Central memory CD4-positive, alpha-beta T cell (primary cell): ENCODE results near the gene TMEM52.

ENCODE experiments used
- DNase-seq: peaks from one replicate; pipeline ENCODE4 v3.0.0; 2022

TMEM52 gene

DNA sequence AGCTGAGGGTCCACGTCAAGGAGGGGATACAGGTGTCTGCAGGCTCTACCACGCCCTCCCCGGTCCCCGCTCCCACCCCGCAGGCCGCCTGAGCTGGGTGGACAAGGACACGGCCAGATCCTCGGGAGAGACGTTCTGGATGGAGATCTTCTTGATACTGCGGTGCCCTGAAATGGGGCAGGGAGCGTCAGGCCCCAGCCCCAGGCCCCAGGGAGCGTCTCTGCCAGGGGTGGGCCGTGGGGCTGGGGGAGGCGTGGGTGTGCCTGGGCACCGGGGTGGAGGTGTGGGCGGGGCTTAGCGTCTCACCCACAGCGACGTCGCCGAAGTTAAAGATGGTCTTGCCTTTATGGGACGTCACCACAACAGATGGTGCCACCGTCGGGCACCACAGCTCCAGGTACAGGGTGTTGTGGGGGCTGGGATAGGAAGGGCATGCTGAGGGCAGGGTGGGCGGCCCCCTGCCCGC lies 7.3 kb upstream of the TMEM52 start:
- DNase-seq = no peak

DNA sequence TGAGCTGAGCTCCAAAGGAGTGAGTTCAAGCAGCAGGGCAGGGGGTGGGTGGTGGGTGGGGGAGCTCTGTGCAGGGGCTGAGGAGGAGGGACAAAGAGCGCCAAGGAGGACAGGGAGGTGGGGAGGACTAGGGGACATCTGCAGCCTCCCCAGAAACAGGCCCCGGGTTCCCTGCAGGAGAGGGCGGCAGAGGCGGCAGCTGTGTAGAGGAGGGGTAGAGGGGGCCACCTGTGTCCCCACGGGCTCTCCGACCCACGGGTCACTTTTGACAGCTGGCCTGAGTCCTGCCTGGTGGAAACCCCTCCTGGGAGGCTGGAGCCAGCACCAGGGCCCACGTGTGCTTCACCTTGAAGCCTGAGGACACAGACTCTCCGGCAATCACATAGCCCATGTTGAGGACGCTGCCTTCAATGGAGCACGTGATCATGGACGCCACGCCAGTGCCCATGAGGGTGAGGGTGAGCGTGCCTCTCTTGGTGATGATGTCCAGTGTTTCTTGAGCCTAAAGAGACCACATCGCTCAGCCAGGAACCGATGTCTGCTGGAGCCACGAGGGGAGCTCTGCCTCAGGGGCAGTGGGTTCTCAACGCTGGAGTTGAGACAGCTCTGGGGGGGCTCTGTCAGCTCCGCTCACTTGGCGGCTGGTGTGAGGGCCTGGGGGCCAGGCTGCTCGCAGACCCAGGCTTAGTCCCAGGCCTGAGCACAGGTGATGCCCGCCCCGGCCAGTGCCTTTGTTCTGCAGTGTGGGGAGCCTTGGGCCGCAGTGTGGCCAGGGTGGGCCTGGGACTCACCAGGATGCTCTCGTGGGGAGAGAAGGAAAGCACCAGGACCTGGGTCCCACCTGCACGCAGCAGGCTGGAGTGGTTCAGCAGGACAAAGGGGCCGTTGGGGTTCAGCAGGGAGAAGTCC lies 6.6 kb upstream of the TMEM52 start:
- DNase-seq = no peak

DNA sequence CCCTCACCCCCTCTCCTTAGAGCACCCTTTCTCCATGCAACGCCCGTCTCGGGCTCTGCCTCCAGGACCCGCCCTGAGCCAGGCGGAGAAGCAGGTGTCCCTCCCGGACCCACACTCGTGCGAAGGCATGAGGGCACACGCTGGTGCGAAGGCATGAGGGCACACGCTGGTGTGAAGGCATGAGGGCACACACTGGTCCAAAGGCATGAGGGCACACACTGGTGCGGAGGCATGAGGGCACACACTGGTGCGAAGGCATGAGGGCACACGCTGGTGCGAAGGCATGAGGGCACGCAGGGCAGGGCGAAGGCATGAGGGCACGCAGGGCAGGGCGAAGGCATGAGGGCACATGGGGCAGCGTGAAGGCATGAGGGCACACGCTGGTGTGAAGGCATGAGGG lies 5.8 kb upstream of the TMEM52 start:
- DNase-seq = no peak

GRCh38 chr1:1924386-1924785 lies 5.3 kb upstream of the TMEM52 start:
- DNase-seq = no peak

GRCh38 chr1:1922956-1923833 lies 4.1 kb upstream of the TMEM52 start:
- no peak for DNase-seq

- no peak for DNase-seq
Observed at GRCh38 chr1:1922702-1922955, 3.5 kb upstream of the TMEM52 start.

DNA sequence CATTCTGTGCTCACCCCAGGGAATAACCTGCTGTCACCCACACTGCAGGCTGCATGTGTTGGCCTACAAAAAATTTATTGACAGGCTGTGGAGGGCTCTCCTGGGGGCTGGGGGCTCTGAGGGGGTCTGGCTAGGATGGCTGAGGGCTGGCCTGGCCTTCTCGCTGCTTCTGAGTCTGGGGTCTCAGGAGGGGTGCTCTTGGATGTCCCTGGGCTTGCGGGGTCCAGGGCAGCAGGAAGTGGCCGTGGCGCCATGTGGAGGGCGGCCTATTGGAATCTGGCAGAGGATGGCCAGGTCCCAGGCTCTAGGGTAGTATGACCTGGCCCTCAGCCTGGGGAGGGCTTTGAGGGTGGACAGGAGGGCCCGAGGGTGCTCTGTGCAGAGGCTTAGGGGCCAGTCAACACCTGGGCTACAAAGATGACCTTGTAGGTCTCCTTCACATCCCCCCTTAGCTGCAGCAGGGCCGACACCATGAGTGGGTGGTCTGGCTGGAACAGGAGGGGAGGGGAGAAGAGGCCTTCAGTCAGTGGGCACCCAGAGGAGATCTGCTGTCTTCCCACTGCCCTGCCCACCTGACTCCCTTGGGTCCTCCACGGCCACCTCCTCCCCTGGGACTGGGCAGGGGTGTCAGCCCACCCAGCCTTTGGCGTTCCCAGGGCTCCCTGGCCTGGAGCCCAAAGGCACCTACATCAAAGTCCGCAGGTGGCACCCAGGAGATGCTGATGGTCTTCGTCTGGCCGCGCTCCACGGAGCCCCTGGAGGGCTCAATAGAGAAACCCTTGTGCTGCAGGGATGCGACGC lies 3.0 kb upstream of the TMEM52 start:
- no peak for DNase-seq

DNA sequence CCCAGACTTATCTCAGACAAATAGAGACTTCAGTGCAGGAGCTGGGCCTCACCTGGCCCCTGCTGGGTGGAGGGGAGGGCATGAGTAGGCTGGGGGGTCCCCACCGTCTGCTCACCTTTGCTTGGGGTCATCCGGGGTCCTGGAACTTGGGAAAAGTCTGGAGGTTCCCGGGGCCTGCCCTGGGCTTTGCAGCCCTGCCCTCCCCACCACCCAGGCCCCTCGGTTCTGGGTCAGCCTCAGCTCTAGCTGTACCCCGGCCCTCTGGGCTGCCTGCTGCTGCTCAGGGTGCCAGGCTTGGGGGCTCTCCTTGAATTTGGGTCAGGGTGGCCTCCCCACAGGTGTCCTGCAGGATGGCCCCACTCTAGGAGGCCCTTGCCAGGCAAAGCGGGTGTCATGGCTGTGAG lies 2.4 kb upstream of the TMEM52 start:
- DNase-seq = no peak

GRCh38 chr1:1920608-1921458 lies 1.8 kb upstream of the TMEM52 start:
- no peak for DNase-seq

DNA sequence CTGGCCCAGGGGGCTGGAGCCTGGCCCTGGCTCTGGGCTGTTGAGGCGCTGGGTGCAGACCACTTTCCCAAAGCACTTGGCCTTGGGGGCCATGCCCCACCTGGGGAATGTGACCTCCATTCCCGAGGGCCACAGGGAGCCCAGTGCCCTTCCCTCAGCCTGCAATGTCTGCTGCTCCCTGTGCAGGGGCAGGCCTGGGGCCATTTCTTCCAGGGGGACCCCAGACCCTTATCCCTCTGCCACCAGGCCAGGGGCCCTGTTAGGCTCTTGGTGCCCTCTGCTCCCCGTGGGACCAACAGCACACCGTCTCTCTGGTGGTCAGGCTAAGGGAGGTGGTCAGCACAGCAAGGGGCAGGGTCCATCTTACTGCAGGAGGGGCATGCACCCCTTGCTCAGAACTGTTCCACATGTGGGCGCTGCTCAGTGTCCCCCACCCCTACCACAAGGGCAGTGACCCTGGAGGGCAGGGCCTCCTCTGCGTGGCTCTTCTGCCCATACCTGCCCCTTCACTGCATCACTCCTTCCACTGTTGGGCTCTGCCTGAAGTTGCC lies 1.1 kb upstream of the TMEM52 start:
- no peak for DNase-seq

DNA sequence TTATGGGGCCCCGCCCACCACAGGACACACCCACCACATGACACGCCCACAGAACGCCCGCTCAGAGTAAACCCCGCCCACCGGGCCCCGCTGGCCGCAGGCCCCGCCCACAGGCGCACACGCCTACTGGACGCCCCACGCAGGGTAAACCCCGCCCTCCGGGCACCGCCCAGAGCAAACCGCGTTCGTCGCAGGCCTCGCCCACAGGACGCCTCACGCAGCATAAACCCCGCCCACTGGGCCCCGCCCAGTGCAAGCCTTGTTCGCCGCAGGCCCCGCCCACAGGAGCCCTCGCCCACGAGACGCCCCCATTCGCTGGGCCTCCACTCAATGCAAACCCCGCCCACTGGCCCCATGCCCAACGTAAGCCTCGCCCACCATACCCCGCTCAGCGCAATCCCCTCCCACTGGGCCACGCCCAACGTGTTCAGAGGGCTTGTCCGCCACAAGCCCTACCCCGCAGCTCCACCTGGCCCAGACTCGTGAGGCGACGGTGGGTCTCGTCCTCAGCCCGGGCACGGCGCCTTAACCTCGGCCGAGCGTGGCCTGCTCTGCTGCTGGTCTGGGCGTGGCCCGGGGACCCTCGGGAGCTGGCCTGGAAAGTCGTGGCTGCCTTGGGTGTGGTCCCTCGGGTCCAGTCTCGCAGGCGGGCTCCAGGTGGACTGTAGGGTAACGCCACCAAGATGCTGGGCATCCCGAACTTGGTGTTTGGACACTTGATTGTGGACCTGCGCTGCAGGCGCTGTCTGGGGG lies 401 bp upstream of the TMEM52 start:
- DNase-seq = peak; percentile 100

- no peak for DNase-seq
Observed at GRCh38 chr1:1917995-1918900, 831 bp downstream of the TMEM52 start.

DNA sequence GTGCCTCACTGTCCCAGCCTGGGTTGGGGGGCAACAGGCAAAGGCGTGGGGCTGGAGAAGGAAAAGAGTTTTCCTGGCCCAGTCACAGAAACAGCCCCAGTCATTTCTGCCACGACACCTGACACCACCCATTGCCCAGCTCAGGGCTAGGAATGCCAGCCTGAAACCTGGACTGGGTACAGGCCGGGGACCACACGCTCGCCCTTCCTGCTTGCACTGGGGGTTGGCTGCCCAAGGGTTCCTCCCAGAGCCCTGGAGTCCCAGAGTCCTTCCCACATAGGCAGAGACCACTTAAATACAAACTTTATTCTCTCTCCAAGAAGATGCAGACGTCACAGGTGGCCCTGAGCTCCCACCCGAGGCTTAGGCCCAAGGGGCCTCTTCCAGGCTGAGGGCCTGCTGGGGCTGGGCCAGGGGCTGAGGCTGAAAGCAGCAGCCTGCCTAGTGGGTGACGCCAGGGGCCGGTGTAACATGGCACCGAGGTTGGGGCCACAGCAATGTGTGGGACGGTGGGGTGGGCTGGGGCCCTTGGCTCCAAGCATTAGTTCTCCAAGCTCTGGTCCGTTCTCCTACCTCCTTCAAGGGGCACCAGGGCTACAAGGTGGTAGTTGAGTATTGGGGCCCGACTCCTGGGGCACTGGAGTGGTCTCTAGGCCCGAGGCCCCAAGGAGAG lies 1.6 kb downstream of the TMEM52 start:
- DNase-seq = no peak

- DNase-seq = no peak
Observed at GRCh38 chr1:1916851-1917251, 2.2 kb downstream of the TMEM52 start.

DNA sequence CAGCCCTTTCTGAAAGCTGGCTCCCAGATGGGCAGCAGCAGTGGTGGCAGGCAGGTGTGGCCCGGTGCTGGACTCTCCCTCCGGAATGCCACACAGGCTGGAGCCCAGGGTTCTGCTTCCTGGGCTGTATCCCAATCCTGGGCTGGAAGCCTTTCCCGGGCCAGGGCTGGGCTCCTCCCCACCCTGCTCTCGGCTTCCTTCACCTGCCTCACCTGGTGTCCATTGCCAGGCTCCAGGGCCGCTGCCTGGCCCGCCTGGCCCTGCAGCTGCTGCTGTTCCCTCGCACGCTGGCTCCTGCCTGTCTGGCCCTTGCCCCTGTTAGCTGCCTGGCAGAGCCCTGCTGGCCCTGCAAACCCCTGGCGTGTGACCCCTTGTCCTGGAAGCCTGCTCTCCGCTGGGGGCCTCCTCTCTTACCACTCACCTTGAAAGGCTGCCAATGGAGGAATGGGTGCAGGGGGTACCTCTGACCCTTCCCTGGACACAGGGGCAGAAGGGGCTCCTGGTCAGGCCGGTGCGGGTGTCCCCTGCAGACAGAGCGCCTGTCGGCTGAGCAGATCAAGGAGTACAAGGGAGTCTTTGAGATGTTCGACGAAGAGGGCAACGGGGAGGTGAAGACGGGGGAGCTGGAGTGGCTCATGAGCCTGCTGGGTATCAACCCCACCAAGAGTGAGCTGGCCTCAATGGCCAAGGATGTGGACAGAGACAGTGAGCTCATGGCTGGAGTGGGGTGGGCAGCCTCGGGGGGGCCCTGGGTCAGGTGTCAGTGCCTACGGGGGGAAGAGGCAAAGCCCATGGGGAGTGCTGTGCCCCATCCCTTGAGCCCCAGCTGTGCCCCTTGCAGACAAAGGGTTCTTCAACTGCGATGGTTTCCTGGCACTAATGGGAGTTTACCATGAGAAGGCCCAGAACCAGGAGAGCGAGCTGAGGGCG lies 2.9 kb downstream of the TMEM52 start:
- DNase-seq = no peak

DNA sequence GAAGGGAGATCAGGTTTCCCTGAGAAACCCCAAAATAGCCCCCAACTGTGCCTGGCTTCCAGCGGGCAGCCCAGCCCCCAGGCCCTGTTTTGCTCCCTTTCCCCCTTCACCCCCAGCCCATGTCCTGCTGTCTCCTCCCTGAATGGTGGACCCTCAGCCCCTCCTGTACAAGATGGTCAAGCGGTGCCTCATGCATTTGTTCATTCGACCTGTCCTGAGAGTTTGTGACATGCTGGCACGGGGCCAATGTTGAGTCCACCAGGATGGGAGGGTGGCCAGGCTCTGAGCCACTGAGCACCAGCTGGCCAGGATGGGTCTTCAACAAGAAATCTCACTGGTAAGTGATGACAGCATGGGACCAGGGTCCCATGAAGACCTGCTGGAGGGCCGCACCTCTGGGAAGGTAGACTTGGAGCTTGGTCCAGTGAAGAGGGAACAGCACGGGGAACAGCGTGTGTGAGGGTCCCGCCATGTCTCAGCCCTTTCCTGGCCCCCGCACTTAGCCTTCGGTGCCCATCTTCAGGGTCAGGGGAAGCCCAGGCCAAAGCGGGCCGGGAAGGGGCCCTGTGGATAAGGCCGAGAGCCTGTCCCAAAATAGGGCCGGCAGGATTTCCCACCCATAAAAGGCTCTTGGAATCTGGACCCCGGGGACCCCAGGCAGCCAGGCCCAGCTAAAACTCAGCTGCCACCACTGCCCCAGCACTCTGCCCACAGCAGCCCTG lies 3.9 kb downstream of the TMEM52 start, which contains the start of gene CALML6:
CALML6 (plus strand) TSS at position 290 of the 722 bp plus-strand sequence; CDS start at position 311, 21 bp downstream.
- DNase-seq = no peak
